ENCODE measurements around the gene BLMH.

- TF ChIP-seq EZH2 (IDR thresholded peaks at IDR 0.05) = no peak
- no peak for TF ChIP-seq POLR2AphosphoS5 (IDR thresholded peaks at IDR 0.05; ENCODE audit: borderline replicate concordance, low read depth, low read length)
- no peak for TF ChIP-seq FOXP2 (optimal IDR thresholded peaks at IDR 0.05; ENCODE audit: control extremely low read depth, extremely low read length, insufficient read depth)
Measured at GRCh38 chr17:30278032-30278431, 13.7 kb downstream of the BLMH start.

Measured in SK-N-MC (cell line).